ACHN (cell line): ENCODE measurements around the gene CTTNBP2.

Experiments
- DNase-seq: peaks from one replicate; pipeline ENCODE4 v3.0.0-alpha.2; 2015
- in situ Hi-C: cut with HindIII; loops from 2 replicates; pipeline ENCODE4 v1.10.0; 2017; ENCODE audit warnings: low sequenced_read_pairs, low pct_ligation_motif_present, low pct_unique_long_range_greater_than_20kb

CTTNBP2 gene

GRCh38 chr7:117873310-117874190 lies at the start of gene CTTNBP2:
Gene CTTNBP2 (minus strand): TSS chr7:117873441. CDS start chr7:117873415, 26 bp downstream.
- in situ Hi-C loops, result no loop called here
- DNase-seq, result peak; percentile 64

- no peak for DNase-seq
- in situ Hi-C loops, result no loop called here
These were observed 43.1 kb upstream of the CTTNBP2 start for GRCh38 chr7:117916309-117916708.

- no peak for DNase-seq
- in situ Hi-C loops, result no loop called here
These were observed 39.2 kb upstream of the CTTNBP2 start for GRCh38 chr7:117912421-117912820.

- DNase-seq, result no peak
- in situ Hi-C loops, result no loop called here
These were observed 35.0 kb upstream of the CTTNBP2 start for GRCh38 chr7:117908031-117908795.

- DNase-seq, result no peak
- in situ Hi-C loops, result no loop called here
These were observed 33.9 kb upstream of the CTTNBP2 start for GRCh38 chr7:117907049-117907640.

GRCh38 chr7:117902314-117902889 lies 29.2 kb upstream of the CTTNBP2 start:
- no peak for DNase-seq
- in situ Hi-C loops, result no loop called here

- no peak for DNase-seq
- in situ Hi-C loops, result no loop called here
These were observed 28.0 kb upstream of the CTTNBP2 start for GRCh38 chr7:117901089-117901797.

- no peak for DNase-seq
- in situ Hi-C loops, result no loop called here
These were observed 23.1 kb upstream of the CTTNBP2 start for GRCh38 chr7:117896339-117896738.

- in situ Hi-C loops, result no loop called here
- DNase-seq, result no peak
These were observed 22.0 kb upstream of the CTTNBP2 start for GRCh38 chr7:117895276-117895675.

GRCh38 chr7:117894037-117894436 lies 20.8 kb upstream of the CTTNBP2 start:
- no peak for DNase-seq
- in situ Hi-C loops, result no loop called here

GRCh38 chr7:117892821-117893220 lies 19.6 kb upstream of the CTTNBP2 start:
- no peak for DNase-seq
- in situ Hi-C loops, result no loop called here

- in situ Hi-C loops, result no loop called here
- no peak for DNase-seq
These were observed 16.4 kb upstream of the CTTNBP2 start for GRCh38 chr7:117889611-117890010.

- DNase-seq, result no peak
- in situ Hi-C loops, result no loop called here
These were observed 15.4 kb upstream of the CTTNBP2 start for GRCh38 chr7:117888627-117889026.

- no peak for DNase-seq
- in situ Hi-C loops, result no loop called here
These were observed 9.4 kb upstream of the CTTNBP2 start for GRCh38 chr7:117882594-117882993.

- DNase-seq, result no peak
- in situ Hi-C loops, result no loop called here
These were observed 3.5 kb upstream of the CTTNBP2 start for GRCh38 chr7:117876761-117877160.

- no peak for DNase-seq
- in situ Hi-C loops, result no loop called here
These were observed 2.3 kb upstream of the CTTNBP2 start for GRCh38 chr7:117875566-117875965.

GRCh38 chr7:117874191-117874700 lies 1.0 kb upstream of the CTTNBP2 start:
- in situ Hi-C loops, result no loop called here
- no peak for DNase-seq

- no peak for DNase-seq
- in situ Hi-C loops, result no loop called here
These were observed 506 bp downstream of the CTTNBP2 start for GRCh38 chr7:117872561-117873309.
